Measurements from ENCODE around the gene SLC7A7.

The SLC7A7 gene

GRCh38 chr14:22849212-22849819 is 34.1 kb upstream of the SLC7A7 start:
- Histone ChIP-seq H3K4me3 (ENCODE audit: low read depth, low read length) (no peak overlapping the region), H3K4me1 (ENCODE audit: control insufficient read depth, insufficient read depth, low read length) (no peaks in the 10 kb centered on the region), H3K27ac (ENCODE audit: extremely low read depth, low read depth, low read length) (no peak overlapping the region), H3K9me3 (ENCODE audit: control insufficient read depth, insufficient read depth, low read depth, low read length) (no peaks in the 10 kb centered on the region), H3K36me3 (ENCODE audit: control insufficient read depth in 2 of 2, insufficient read depth in 1 of 2, low read length in 2 of 2) (no peaks in the 10 kb centered on the region)
- no peak for TF ChIP-seq ZNF830 (tag by site-specific recombination; IDR thresholded peaks at IDR 0.05; ENCODE audit: low read depth)
- TF ChIP-seq ZIC2 (tag by site-specific recombination; IDR thresholded peaks at IDR 0.05), result peak; percentile 70
- peak; percentile 96 for TF ChIP-seq GLIS1 (tag by site-specific recombination; IDR thresholded peaks at IDR 0.05)
- peak; percentile 58 for TF ChIP-seq ZBTB48 (tag by site-specific recombination; IDR thresholded peaks at IDR 0.05)
- no peak for TF ChIP-seq ZNF239 (tag by site-specific recombination; IDR thresholded peaks at IDR 0.05)
- TF ChIP-seq PRDM10 (tag by site-specific recombination; IDR thresholded peaks at IDR 0.05), result 0 out of 2 replicates have a peak, but pooled peaks have one; percentile 30
- POLR2A ChIA-PET, result no interaction called here
- CTCF ChIA-PET, result interaction anchor here (1.0 to 9.7 kb wide), 5 partner anchors 26 to 294 kb away, joined by 3 to 115 read pairs (median 7); no protein-coding TSS in a partner anchor

GRCh38 chr14:22848351-22849164 is 33.3 kb upstream of the SLC7A7 start:
- ChIA-PET POLR2A (interaction anchor here (0.6 kb wide), 1 partner anchor 22 kb away, joined by 3 read pairs; no protein-coding TSS in a partner anchor), CTCF (interaction anchor here (0.6 to 9.7 kb wide), 4 partner anchors 12 to 292 kb away, joined by 3 to 115 read pairs (median 4); no protein-coding TSS in a partner anchor)
- Histone ChIP-seq H3K4me1 (ENCODE audit: control insufficient read depth, insufficient read depth, low read length) (no peaks in the 10 kb centered on the region), H3K36me3 (ENCODE audit: control insufficient read depth in 2 of 2, insufficient read depth in 1 of 2, low read length in 2 of 2) (no peaks in the 10 kb centered on the region; a peak in 1 of 3 replicates), H3K27ac (ENCODE audit: extremely low read depth, low read depth, low read length) (no peak overlapping the region), H3K9me3 (ENCODE audit: control insufficient read depth, insufficient read depth, low read depth, low read length) (no peaks in the 10 kb centered on the region), H3K4me3 (ENCODE audit: low read depth, low read length) (no peak overlapping the region)
- no peak for TF ChIP-seq ZNF112 (tag by site-specific recombination; IDR thresholded peaks at IDR 0.05)
- no peak for TF ChIP-seq ZSCAN18 (tag by site-specific recombination; IDR thresholded peaks at IDR 0.05)
- TF ChIP-seq ZNF174 (tag by site-specific recombination; IDR thresholded peaks at IDR 0.05), result no peak
- TF ChIP-seq ZNF169 (tag by site-specific recombination; IDR thresholded peaks at IDR 0.05), result no peak
- peak; percentile 67 for TF ChIP-seq ZNF398 (tag by site-specific recombination; IDR thresholded peaks at IDR 0.05)
- no peak for TF ChIP-seq ZNF354C (tag by site-specific recombination; IDR thresholded peaks at IDR 0.05; ENCODE audit: borderline replicate concordance, low read depth)
- TF ChIP-seq ZNF2 (tag by site-specific recombination; IDR thresholded peaks at IDR 0.05), result no peak
- TF ChIP-seq PRDM6 (tag by site-specific recombination; IDR thresholded peaks at IDR 0.05), result no peak
- TF ChIP-seq BCL11B (tag by site-specific recombination; IDR thresholded peaks at IDR 0.05; ENCODE audit: low read depth), result no peak
- peak; percentile 83; the same call in 1 of the 2 replicates for TF ChIP-seq PRDM10 (tag by site-specific recombination; IDR thresholded peaks at IDR 0.05)
- no peak for TF ChIP-seq REPIN1 (tag by site-specific recombination; IDR thresholded peaks at IDR 0.05; ENCODE audit: low read depth)
- no peak for TF ChIP-seq FEZF1 (tag by site-specific recombination; IDR thresholded peaks at IDR 0.05)
- TF ChIP-seq ZFHX2 (tag by site-specific recombination; conservative IDR thresholded peaks at IDR 0.05), result 0 out of 2 replicates have a peak, but pooled peaks have one; percentile 52
- no peak for TF ChIP-seq ZNF600 (tag by site-specific recombination; IDR thresholded peaks at IDR 0.05)
- TF ChIP-seq ZNF10 (tag by site-specific recombination; IDR thresholded peaks at IDR 0.05), result no peak
